Suppressor macrophage (primary cell): ENCODE measurements around the gene SLC23A2.
"Not testable (repeated sequence)": the region's sequence is repeated elsewhere in the genome, so short reads cannot be mapped to it uniquely, and the experiment has no call there.

Source experiments
- DNase-seq, 4 experiments: peaks; one replicate each; pipeline ENCODE4 v3.0.0-alpha.2; 2020 to 2022
- total RNA-seq, 17 experiments: gene quantifications; one replicate each; lab custom pipeline; 2026; ENCODE audit warnings: mixed read lengths in 6 of 17, inconsistent platforms in 3 of 17; lab: John Stamatoyannopoulos, UW

The SLC23A2 gene
- total RNA-seq, result 49.6 to 341 (median 232) reads per million in 17 experiments

DNA sequence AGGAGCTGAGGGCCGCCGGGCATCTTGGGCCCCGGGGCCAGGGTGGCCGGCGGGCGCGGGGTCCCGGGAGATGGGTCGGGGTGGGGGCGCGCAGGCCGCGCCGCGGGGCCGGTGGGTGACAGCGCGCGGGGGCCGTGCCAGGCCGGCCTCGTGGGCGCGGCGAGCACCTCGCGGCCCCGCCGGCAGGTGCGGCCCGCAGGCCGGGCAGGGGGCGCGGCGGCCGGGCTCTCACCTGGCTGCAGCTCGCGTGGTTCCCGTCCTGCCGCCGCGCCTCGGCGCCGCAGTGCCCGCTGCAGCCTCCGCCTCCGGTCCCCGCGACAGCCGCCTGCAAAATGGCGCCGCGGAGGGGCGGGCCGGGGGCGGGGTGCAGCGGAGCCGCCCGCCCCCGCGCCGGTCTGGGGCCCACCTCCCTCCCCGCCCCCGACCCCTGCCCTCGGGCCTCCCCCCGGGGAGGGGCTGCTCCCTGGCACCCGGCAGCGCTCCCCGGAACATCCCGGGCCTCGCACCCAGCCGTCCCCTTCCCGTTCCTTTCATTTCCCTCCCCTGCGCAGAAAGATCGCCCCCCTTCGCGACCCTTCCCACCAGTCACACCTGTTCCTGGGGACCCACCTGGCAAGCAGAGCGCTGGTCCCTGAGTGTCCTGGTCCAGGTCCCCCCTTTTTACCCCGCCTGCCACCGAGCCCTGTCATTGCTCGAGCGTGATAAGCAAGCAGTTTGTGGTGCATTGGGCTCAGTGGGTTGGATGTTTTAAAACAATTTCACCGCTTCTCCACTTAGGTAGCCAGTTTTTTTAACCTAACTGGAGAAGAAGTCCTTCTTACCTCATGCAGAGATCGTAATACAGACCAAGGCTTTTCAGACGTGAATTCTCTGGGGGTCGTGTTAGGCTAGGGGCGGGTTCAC lies at the start of gene SLC23A2:
SLC23A2 (minus strand) TSS at position 337 of the 903 bp plus-strand sequence. CDS start 68,948 bp downstream, outside the sequence.
- DNase-seq, result peak; percentile 48 to 86 (median 69)

DNA sequence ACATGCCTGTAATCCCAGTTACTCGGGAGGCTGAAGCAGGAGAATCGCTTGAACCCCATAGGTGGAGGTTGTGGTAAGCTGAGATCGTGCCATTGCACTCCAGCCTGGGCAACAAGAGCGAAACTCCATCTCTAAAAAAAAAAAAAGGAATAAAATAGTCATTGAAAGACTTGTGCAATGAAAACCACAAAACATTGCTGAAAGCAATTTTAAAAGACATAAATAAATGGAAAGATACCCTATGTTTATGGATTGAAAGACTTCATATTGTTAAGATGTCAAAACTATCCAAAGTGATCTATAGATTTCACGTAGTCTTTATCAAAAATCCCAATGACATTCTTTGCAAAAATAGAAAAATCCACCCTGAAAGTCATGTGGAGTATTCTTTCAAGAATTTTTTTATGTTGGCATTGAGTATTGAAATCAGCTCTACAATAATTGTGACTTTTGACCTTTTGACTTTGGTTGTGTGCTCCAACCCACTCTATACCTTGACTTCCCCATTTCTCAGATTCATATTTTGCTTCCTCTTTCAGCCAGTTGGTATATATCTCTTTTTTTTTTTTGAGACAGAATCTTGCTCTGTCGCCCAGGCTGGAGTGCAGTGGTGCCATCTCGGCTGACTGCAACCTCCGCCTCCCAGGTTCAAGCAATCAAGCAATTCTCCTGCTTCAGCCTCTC lies 45.5 kb upstream of the SLC23A2 start:
- DNase-seq, result peak; percentile 45 to 89 (median 70)

GRCh38 chr20:5045906-5046305 lies 44.6 kb upstream of the SLC23A2 start:
- DNase-seq, result peak in 2 of 4 experiments; percentile 28 to 42

DNA sequence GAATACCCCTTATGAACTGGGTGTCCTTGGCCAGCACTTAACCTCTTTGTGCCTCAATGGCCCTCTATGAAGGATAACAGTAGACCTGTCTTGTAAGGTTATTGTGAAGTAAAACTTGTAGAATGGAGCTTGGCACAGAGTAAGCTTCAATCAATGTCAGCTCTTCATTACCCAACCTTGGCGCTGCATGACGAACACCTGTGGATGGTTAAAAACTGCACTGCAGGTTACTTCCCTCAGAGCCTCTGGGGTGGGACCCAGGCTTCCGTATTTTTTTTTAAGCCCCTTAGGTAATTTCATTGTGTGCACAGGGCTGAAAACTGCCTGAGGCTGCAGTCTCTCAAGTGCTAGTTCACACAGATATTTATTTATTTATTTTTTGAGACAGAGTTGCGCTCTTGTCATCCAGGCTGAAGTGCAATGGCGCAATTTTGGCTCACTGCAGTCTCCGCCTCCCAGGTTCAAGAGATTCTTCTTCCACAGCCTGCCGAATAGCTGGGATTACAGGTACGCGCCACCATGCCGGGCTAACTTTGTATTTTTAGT lies 42.8 kb upstream of the SLC23A2 start:
- DNase-seq, result no peak

GRCh38 chr20:5041433-5041832 lies 40.1 kb upstream of the SLC23A2 start:
- no peak for DNase-seq

DNA sequence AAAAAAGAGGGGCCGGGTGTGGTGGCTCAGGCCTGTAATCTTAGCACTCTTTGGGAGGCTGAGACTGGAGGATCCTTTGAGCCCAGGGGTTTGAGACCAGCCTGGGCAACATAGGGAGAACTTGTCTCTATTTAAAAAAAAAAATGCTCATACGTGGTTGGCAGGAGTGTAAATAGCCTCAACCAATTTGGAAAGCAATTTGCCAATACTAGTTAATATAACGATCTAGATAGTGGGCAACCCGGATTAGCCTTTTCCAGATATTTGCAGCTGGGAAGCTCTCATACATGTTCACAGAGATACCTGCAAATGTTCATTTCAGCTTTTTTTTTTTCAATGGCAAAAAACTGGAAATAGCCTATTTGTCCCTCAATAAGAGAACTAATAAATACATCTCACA lies 39.0 kb upstream of the SLC23A2 start:
- no peak for DNase-seq

DNA sequence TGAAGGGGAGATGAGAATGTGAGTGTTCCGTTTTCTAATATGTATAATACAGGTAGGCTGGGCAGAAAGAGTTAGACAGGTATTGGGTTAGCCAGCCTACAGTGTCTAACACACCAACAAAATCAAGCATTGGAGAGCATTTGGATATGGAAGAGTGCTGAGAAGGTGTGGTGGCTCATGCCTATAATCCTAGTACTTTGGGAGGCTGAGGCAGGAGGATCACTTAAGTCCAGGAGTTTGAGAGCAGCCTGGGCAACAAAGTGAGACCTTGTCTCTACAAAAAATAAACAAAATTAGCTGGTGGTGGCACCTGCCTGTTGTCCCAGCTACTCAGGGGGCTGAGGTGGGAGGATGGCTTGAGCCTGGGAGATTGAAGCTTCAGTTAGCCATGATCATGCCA lies 38.6 kb upstream of the SLC23A2 start:
- no peak for DNase-seq

DNA sequence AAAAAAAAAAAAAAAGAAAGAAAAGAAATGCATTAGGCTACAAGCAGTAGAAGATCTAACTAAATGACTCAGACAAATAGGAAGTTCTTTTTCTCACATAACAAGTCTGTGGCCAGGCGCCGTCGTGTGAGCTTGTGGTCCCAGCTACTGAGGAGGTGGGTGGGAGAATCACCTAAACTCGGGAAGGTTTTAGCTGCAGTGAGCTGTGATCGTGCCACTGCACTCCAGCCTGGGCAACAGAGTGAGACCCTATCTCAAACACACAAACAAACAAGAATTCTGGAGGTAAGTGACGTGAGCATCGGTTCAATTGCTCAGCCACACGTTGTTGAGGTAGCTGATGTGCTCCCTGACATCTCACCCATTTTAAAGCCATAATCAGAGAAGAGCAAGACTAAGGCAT lies 37.9 kb upstream of the SLC23A2 start:
- peak in 3 of 4 experiments; percentile 41 to 67 (median 66) for DNase-seq

DNA sequence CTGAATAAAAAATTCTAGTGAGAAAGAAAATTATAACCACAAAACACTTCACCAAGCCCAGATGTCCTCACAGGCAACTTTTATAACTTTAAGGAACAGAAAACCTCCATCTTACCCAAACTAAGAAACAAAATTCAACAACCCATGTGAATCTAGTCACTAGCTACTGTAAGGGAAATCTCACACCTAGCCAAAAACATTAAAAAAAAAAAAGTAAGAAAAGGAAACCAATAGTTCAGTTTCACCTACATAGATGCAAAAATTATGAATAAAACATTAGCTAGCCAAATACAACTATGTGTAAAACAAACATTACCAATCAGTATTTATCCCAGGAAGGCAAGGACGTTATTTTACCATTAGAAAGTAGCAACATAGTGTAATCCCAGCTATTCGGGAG lies 35.5 kb upstream of the SLC23A2 start:
- no peak for DNase-seq

DNA sequence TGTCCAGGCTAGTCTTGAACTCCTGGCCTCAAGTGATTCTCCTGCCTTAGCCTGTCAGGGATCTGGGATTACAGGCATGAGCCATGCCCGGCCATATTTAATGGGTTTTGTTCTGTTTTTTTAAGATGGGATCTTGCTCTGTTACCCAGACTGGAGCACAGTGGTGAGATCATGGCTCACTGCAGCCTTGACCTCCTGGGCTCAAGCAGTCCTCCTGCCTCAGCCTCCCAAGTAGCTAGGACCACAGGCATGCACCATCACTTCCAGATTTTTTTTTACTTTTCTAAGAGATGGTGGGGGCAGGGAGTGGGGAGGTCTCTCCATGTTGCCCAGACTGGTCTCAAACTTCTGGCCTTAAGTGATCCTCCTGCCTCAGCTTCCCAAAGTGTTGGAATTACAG lies 34.2 kb upstream of the SLC23A2 start:
- not testable (repeated sequence) for DNase-seq

DNA sequence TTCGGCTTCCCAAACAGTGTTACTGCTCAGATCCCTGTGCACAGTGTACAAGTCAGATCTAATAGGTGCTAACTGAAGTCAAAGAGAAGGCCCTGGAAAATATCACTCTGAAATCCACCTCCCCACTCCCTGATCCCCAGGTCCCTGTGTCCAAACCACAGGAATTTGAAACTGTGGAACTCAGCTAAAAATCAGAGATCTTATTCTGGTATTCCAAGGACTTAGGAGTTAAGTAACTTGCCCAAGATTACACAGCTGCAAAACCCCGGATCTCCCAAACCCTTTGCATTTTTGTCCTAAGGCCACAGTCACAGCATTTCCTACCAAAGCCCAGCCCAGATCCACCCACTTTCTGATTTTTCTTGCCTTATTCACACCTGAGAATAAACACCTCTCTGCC lies 32.3 kb upstream of the SLC23A2 start:
- no peak for DNase-seq

GRCh38 chr20:5031701-5032100 lies 30.4 kb upstream of the SLC23A2 start:
- not testable (repeated sequence) for DNase-seq

DNA sequence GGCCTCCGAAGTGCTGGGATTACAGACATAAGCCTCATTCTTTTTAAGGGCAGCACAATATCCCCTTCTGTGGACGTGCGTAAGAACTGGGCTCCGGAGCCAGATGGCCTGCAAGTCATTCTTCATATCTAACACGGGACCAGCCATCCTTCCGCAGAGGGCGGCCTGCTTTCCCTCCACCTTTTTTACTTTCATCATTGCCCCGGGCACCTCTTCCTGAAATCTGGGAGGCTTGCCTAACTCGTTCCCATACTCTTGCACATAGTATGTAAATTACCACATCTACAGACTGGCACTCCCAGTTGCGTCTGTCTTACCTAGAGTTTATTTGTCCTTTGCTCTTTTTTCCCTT lies 29.9 kb upstream of the SLC23A2 start:
- DNase-seq, result peak in 3 of 4 experiments; percentile 17 to 40 (median 24)

DNA sequence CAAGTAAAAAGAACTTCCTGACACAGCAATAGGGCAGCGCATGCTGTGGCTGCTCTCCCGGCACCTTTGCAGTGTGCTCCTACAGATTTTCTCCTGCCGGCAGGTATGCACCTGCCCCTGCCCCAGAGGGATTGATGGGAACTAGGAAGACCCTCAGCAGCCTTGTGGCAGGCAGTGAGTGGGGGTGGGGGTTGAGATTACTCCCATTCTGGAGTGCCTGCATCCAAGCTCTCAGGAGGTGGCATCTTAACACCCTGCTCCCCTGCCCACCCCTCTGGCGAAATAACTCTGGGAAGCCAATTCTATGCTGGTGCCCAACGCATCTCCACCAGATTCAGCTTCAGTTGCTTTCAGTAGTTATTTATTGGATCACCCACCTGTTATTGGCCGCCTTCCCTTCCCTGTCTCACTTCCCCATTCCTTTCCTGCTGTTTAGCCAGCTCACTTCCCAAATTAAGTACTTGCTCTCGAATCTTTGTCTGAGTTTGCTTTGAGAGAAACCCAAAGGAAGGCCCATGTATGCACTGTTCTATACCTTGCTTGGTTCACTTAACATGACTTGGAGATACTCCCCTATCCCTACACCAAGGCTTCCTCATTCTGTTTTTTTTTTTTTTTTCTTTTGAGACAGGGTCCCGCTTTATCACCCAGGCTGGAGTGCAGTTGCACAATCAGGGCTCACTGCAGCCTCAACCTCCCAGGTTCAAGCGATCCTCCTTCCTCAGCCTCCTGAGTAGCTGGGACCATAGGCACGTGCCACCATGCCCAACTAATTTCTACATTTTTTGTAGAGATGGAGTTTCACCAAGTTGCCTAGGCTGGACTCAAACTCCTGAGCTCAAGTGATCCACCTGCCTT lies 29.3 kb upstream of the SLC23A2 start:
- DNase-seq, result peak; percentile 41 to 68 (median 55)

DNA sequence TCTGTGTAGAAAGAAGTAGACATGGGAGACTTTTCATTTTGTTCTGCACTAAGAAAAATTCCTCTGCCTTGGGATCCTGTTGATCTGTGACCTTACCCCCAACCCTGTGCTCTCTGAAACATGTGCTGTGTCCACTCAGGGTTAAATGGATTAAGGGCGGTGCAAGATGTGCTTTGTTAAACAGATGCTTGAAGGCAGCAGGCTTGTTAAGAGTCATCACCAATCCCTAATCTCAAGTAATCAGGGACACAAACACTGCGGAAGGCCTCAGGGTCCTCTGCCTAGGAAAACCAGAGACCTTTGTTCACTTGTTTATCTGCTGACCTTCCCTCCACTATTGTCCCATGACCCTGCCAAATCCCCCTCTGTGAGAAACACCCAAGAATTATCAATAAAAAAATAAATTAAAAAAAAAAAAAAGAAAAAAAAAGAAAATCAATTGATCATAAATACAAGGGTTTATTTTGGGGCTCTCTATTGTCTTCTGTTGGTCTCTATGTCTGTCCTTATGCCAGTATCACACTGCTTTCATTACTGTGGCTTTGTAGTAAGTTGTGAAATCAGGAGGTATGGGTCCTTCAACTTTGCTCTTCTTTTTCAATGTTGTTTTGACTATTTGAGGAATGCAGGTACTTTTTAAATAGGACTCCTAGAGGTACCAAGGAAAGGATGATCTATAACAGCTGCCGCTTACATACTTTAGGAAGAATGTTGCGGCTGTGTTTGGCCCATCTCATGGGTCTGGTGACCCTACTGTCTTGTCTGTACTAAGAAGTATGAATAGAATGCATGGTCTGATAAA lies 27.1 kb upstream of the SLC23A2 start:
- not testable (repeated sequence) for DNase-seq

GRCh38 chr20:5024982-5025381 lies 23.7 kb upstream of the SLC23A2 start:
- peak in 3 of 4 experiments; percentile 46 to 56 (median 46) for DNase-seq

GRCh38 chr20:5024103-5024502 lies 22.8 kb upstream of the SLC23A2 start:
- peak in 3 of 4 experiments; percentile 19 to 51 (median 40) for DNase-seq

DNA sequence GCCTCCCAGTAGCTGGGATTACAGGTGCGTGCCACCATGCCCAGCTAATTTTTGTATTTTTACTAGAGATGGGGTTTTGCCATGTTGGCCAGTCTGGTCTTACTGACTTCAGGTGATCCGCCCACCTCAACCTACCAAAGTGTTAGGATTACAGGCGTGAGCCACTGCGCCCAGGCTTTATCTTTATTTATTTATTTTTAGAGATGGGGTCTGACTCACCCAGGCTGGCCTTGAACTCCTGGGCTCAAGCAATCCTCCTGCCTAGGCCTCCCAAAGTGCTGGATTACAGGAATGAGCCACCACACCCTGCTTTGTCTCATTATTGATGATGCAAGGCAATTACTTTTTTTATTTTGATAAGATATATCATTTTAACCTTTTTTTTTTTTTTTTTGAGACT lies 21.9 kb upstream of the SLC23A2 start:
- DNase-seq, result not testable (repeated sequence)

DNA sequence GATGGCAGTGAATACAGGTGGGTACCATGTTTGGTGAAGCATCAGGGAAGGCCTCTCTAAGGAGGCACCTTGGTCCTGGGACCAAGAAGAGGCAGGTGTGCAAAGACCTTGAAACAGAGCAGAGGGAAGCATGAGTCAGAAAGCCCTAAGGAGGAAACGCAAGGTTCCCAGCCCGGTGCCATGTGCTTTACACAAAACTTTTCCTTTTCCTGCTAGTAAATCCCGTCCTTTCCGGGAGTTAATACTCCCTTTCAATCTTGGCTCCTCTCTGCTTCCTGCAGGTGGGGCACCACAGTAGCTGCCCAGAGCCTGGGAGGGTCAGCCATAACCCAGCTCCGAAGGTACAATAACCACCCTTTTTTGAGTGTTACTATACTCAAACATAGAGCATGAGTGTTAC lies 19.4 kb upstream of the SLC23A2 start:
- DNase-seq, result no peak

- no peak for DNase-seq
Measured at GRCh38 chr20:5013682-5014447, 12.6 kb upstream of the SLC23A2 start.

DNA sequence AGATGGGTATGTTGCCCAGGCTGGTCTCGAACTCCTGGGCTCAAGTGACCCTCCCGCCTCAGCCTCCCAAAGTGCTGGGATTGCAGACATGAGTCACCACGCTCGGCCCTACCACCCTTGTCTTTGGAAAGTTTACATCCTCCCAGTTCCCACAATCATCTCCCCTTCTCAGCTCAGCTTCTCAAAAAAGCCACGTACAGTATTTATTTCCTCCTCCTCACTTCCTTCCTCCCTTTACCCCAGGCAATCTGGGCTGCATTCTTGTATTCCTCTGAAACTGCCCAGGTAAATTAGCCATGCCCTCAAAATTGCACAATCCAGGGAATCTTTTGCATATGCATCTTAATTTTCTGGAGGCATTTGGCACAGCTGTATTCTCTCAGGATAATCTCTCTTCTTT lies 7.4 kb upstream of the SLC23A2 start:
- DNase-seq, result peak; percentile 73 to 89 (median 86)
